Measurements from ENCODE around the gene CPSF7. TPM values are rescaled to one million over a fixed set of nuclear protein-coding genes. Genes with fewer than 3 reads are reported as not detected.
"Not testable (repeated sequence)": the region's sequence is repeated elsewhere in the genome, so short reads cannot be mapped to it uniquely, and the experiment has no call there.

Gene CPSF7
- total and polyA plus RNA-seq, 9 donors = 27.8 to 75.9 (median 66.1) TPM

- H3K9me3 ChIP-seq (replicated peaks; ENCODE audit: control insufficient read depth, low read depth, low read length) = no peaks in the 10 kb centered on the region
- 73% methylated on average over 5 of the region's 12 CpGs for WGBS (ENCODE audit: insufficient coverage)
- no peak for DNase-seq
- peaks cover 57% of the 10 kb centered on the region for H3K36me3 ChIP-seq (ENCODE audit: control insufficient read depth, insufficient read depth, low read length)
- H3K4me1 ChIP-seq (ENCODE audit: control insufficient read depth, insufficient read depth, low read length) = peaks cover 14% of the 10 kb centered on the region
- H3K27me3 ChIP-seq (ENCODE audit: control insufficient read depth, insufficient read depth, low read length) = no peaks in the 10 kb centered on the region
- no peak overlapping the region for H3K4me3 ChIP-seq (ENCODE audit: low read length)
- H3K27ac ChIP-seq (ENCODE audit: low read length) = no peak overlapping the region
Measured at GRCh38 chr11:61447601-61448551, 18.1 kb upstream of the CPSF7 start.

GRCh38 chr11:61446211-61446651 is 16.5 kb upstream of the CPSF7 start:
- Histone ChIP-seq H3K4me1 (ENCODE audit: control insufficient read depth, insufficient read depth, low read length) (peaks cover 14% of the 10 kb centered on the region), H3K27ac (ENCODE audit: low read length) (no peak overlapping the region), H3K9me3 (replicated peaks; ENCODE audit: control insufficient read depth, low read depth, low read length) (no peaks in the 10 kb centered on the region), H3K27me3 (ENCODE audit: control insufficient read depth, insufficient read depth, low read length) (no peaks in the 10 kb centered on the region), H3K4me3 (ENCODE audit: low read length) (no peak overlapping the region), H3K36me3 (ENCODE audit: control insufficient read depth, insufficient read depth, low read length) (peaks cover 58% of the 10 kb centered on the region)
- DNase-seq = peak; percentile 90
- 9% methylated on average over 7 of the region's 7 CpGs for WGBS (ENCODE audit: insufficient coverage)

GRCh38 chr11:61445516-61445915 is 15.7 kb upstream of the CPSF7 start:
- Histone ChIP-seq H3K4me1 (ENCODE audit: control insufficient read depth, insufficient read depth, low read length) (peaks cover 14% of the 10 kb centered on the region), H3K36me3 (ENCODE audit: control insufficient read depth, insufficient read depth, low read length) (peaks cover 58% of the 10 kb centered on the region), H3K9me3 (replicated peaks; ENCODE audit: control insufficient read depth, low read depth, low read length) (no peaks in the 10 kb centered on the region), H3K4me3 (ENCODE audit: low read length) (no peak overlapping the region), H3K27ac (ENCODE audit: low read length) (no peak overlapping the region), H3K27me3 (ENCODE audit: control insufficient read depth, insufficient read depth, low read length) (no peaks in the 10 kb centered on the region)
- WGBS (ENCODE audit: insufficient coverage) = no CpG with 5 or more reads among the region's 4 CpGs
- DNase-seq = no peak

GRCh38 chr11:61442616-61443015 is 12.8 kb upstream of the CPSF7 start:
- no peak for DNase-seq
- peaks cover 53% of the 10 kb centered on the region for H3K36me3 ChIP-seq (ENCODE audit: control insufficient read depth, insufficient read depth, low read length)

GRCh38 chr11:61439615-61440014 is 9.8 kb upstream of the CPSF7 start:
- WGBS (ENCODE audit: insufficient coverage) = no CpG with 5 or more reads among the region's 1 CpG
- no peak for DNase-seq
- no peaks in the 10 kb centered on the region for H3K9me3 ChIP-seq (replicated peaks; ENCODE audit: control insufficient read depth, low read depth, low read length)
- H3K27ac ChIP-seq (ENCODE audit: low read length) = no peak overlapping the region
- no peaks in the 10 kb centered on the region for H3K4me1 ChIP-seq (ENCODE audit: control insufficient read depth, insufficient read depth, low read length)
- H3K27me3 ChIP-seq (ENCODE audit: control insufficient read depth, insufficient read depth, low read length) = no peaks in the 10 kb centered on the region
- H3K4me3 ChIP-seq (ENCODE audit: low read length) = no peak overlapping the region
- peaks cover 56% of the 10 kb centered on the region for H3K36me3 ChIP-seq (ENCODE audit: control insufficient read depth, insufficient read depth, low read length)

More at GRCh38 chr11:61442616-61443015, 12.8 kb upstream of the CPSF7 start:
- Histone ChIP-seq H3K27ac (ENCODE audit: low read length) (no peak overlapping the region), H3K9me3 (replicated peaks; ENCODE audit: control insufficient read depth, low read depth, low read length) (no peaks in the 10 kb centered on the region), H3K27me3 (ENCODE audit: control insufficient read depth, insufficient read depth, low read length) (no peaks in the 10 kb centered on the region), H3K4me1 (ENCODE audit: control insufficient read depth, insufficient read depth, low read length) (peaks cover 12% of the 10 kb centered on the region), H3K4me3 (ENCODE audit: low read length) (no peak overlapping the region)
- 95% methylated on average over 6 of the region's 6 CpGs for WGBS (ENCODE audit: insufficient coverage)

GRCh38 chr11:61437496-61437895 is 7.7 kb upstream of the CPSF7 start:
- peaks cover 45% of the 10 kb centered on the region for H3K36me3 ChIP-seq (ENCODE audit: control insufficient read depth, insufficient read depth, low read length)
- no peak overlapping the region for H3K4me3 ChIP-seq (ENCODE audit: low read length)
- H3K27ac ChIP-seq (ENCODE audit: low read length) = no peak overlapping the region
- no peak for DNase-seq
- WGBS (ENCODE audit: insufficient coverage) = 93% methylated on average over 2 of the region's 5 CpGs
- H3K9me3 ChIP-seq (replicated peaks; ENCODE audit: control insufficient read depth, low read depth, low read length) = no peaks in the 10 kb centered on the region
- H3K27me3 ChIP-seq (ENCODE audit: control insufficient read depth, insufficient read depth, low read length) = no peaks in the 10 kb centered on the region
- no peaks in the 10 kb centered on the region for H3K4me1 ChIP-seq (ENCODE audit: control insufficient read depth, insufficient read depth, low read length)

GRCh38 chr11:61430839-61431238 is 1.1 kb upstream of the CPSF7 start:
- 86% methylated on average over 4 of the region's 10 CpGs for WGBS (ENCODE audit: insufficient coverage)
- not testable (repeated sequence) for H3K27ac ChIP-seq (ENCODE audit: low read length); H3K4me1 ChIP-seq (ENCODE audit: control insufficient read depth, insufficient read depth, low read length); H3K9me3 ChIP-seq (replicated peaks; ENCODE audit: control insufficient read depth, low read depth, low read length); DNase-seq; H3K27me3 ChIP-seq (ENCODE audit: control insufficient read depth, insufficient read depth, low read length)
- Histone ChIP-seq H3K36me3 (ENCODE audit: control insufficient read depth, insufficient read depth, low read length) (peaks cover 28% of the 10 kb centered on the region), H3K4me3 (ENCODE audit: low read length) (peak overlapping the region; percentile 89)

- Histone ChIP-seq H3K4me1 (ENCODE audit: control insufficient read depth, insufficient read depth, low read length) (peaks cover 10% of the 10 kb centered on the region), H3K36me3 (ENCODE audit: control insufficient read depth, insufficient read depth, low read length) (peaks cover 36% of the 10 kb centered on the region), H3K9me3 (replicated peaks; ENCODE audit: control insufficient read depth, low read depth, low read length) (no peaks in the 10 kb centered on the region), H3K27me3 (ENCODE audit: control insufficient read depth, insufficient read depth, low read length) (no peaks in the 10 kb centered on the region), H3K4me3 (ENCODE audit: low read length) (peak overlapping the region; percentile 89), H3K27ac (ENCODE audit: low read length) (peak overlapping the region; percentile 100)
- peak; percentile 86 for DNase-seq
- WGBS (ENCODE audit: insufficient coverage) = under 1% methylated on average over 35 of the region's 37 CpGs
Measured at GRCh38 chr11:61429346-61429690, 457 bp downstream of the CPSF7 start.

- Histone ChIP-seq H3K4me3 (ENCODE audit: low read length) (no peak overlapping the region), H3K27me3 (ENCODE audit: control insufficient read depth, insufficient read depth, low read length) (no peaks in the 10 kb centered on the region), H3K36me3 (ENCODE audit: control insufficient read depth, insufficient read depth, low read length) (peaks cover 57% of the 10 kb centered on the region), H3K9me3 (replicated peaks; ENCODE audit: control insufficient read depth, low read depth, low read length) (no peaks in the 10 kb centered on the region), H3K27ac (ENCODE audit: low read length) (no peak overlapping the region), H3K4me1 (ENCODE audit: control insufficient read depth, insufficient read depth, low read length) (peaks cover 8% of the 10 kb centered on the region)
- WGBS (ENCODE audit: insufficient coverage) = no CpG with 5 or more reads among the region's 1 CpG
- DNase-seq = no peak
Measured at GRCh38 chr11:61425367-61426131, 4.2 kb downstream of the CPSF7 start.

- WGBS (ENCODE audit: insufficient coverage) = 100% methylated on average over 1 of the region's 3 CpGs
- H3K9me3 ChIP-seq (replicated peaks; ENCODE audit: control insufficient read depth, low read depth, low read length) = no peaks in the 10 kb centered on the region
- no peaks in the 10 kb centered on the region for H3K4me1 ChIP-seq (ENCODE audit: control insufficient read depth, insufficient read depth, low read length)
- DNase-seq = no peak
- H3K36me3 ChIP-seq (ENCODE audit: control insufficient read depth, insufficient read depth, low read length) = peaks cover 69% of the 10 kb centered on the region
- H3K27me3 ChIP-seq (ENCODE audit: control insufficient read depth, insufficient read depth, low read length) = no peaks in the 10 kb centered on the region
- H3K4me3 ChIP-seq (ENCODE audit: low read length) = no peak overlapping the region
- no peak overlapping the region for H3K27ac ChIP-seq (ENCODE audit: low read length)
Measured at GRCh38 chr11:61422226-61422625, 7.5 kb downstream of the CPSF7 start.

Data from muscle of leg (tissue), 11 donors.